ENCODE data around the gene NECTIN3. TPM values are rescaled to one million over a fixed set of nuclear protein-coding genes. Genes with fewer than 3 reads are reported as not detected.
A peak's percentile ranks its signal among the peaks of the same experiment; 100 is the strongest.

Gene NECTIN3
- total RNA-seq, 1 experiment from 2014 or later, result 75.8 TPM

DNA sequence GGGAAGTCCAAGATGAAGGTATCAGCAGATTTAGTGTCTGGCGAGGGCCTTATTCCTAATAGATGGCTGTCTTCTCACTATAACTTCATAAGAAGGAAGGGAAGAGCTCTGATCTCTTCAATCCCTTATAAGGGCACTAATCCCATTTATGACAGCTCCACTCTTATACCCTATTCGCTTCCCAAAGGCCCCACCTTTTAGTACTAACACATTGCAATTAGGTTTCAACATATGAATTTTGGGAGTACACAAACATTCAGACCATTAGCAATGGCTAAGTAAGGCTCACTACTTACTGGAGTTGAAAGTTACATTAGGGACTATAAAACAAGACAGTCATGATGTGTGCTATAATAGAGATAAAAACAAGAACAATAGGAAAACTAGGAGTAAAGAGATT, 118.9 kb downstream of the NECTIN3 start:
- H3K27me3 ChIP-seq (replicated peaks; ENCODE audit: control insufficient read depth, insufficient read depth, low read length), result no peaks in the 10 kb centered on the region
- ChIA-PET POLR2A (no interaction called here), CTCF (no interaction called here)
- no peak for DNase-seq
- no peaks in the 10 kb centered on the region for H3K4me1 ChIP-seq
- H3K9me3 ChIP-seq, result no peaks in the 10 kb centered on the region
- intact Hi-C loops (cut with micrococcal nuclease; ENCODE audit: unreplicated experiment), result no loop called here
- H3K4me3 ChIP-seq (ENCODE audit: low read depth, low read length), result no peak overlapping the region
- H3K27ac Mint-ChIP-seq (ENCODE audit: unreplicated experiment), result no peak overlapping the region
- no peak overlapping the region for H3K4me3 Mint-ChIP-seq (ENCODE audit: unreplicated experiment)
- TF ChIP-seq, protein P1, sequence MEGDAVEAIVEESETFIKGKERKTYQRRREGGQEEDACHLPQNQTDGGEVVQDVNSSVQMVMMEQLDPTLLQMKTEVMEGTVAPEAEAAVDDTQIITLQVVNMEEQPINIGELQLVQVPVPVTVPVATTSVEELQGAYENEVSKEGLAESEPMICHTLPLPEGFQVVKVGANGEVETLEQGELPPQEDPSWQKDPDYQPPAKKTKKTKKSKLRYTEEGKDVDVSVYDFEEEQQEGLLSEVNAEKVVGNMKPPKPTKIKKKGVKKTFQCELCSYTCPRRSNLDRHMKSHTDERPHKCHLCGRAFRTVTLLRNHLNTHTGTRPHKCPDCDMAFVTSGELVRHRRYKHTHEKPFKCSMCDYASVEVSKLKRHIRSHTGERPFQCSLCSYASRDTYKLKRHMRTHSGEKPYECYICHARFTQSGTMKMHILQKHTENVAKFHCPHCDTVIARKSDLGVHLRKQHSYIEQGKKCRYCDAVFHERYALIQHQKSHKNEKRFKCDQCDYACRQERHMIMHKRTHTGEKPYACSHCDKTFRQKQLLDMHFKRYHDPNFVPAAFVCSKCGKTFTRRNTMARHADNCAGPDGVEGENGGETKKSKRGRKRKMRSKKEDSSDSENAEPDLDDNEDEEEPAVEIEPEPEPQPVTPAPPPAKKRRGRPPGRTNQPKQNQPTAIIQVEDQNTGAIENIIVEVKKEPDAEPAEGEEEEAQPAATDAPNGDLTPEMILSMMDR (IDR thresholded peaks at IDR 0.05; ENCODE audit: insufficient read depth in 1 of 2, low read depth in 1 of 2, low read length in 1 of 2, severe bottlenecking in 1 of 2, unreplicated experiment in 1 of 2), result no peak
- no peaks in the 10 kb centered on the region for H3K27me3 Mint-ChIP-seq (ENCODE audit: insufficient read depth, unreplicated experiment)
- BruUV-seq (replicated peaks), result no TSS peak
- peaks cover 9% of the 10 kb centered on the region for H3K4me1 Mint-ChIP-seq (ENCODE audit: low read depth, unreplicated experiment)
- no peaks in the 10 kb centered on the region for H3K36me3 ChIP-seq (ENCODE audit: control insufficient read depth, insufficient read depth, low read length)
- H3K9me3 Mint-ChIP-seq (ENCODE audit: unreplicated experiment), result no peaks in the 10 kb centered on the region
- peaks cover 18% of the 10 kb centered on the region for H3K36me3 Mint-ChIP-seq (ENCODE audit: insufficient read depth, unreplicated experiment)

DNA sequence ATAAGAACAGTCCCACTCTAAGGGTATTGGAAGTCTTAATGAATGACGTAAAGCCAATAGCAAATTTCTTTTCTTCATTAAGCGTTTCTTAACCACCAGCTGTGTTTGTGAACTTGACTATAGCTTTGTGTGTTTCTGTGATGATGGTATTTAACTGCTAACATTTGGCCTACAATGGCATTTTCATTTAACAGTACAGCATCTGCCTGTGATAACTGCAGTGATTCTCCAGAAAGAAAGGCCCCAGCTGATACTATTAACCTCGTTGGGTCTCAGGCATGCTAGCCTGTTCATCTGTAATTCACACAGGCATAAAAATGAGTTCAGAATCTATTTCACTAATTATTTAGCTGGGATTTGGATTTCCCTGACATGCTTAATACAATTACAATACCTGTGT, 121.9 kb downstream of the NECTIN3 start:
- TF ChIP-seq, protein P1 (IDR thresholded peaks at IDR 0.05; ENCODE audit: insufficient read depth in 1 of 2, low read depth in 1 of 2, low read length in 1 of 2, severe bottlenecking in 1 of 2, unreplicated experiment in 1 of 2), result no peak
- H3K36me3 Mint-ChIP-seq (ENCODE audit: insufficient read depth, unreplicated experiment), result peaks cover 7% of the 10 kb centered on the region
- CTCF ChIA-PET, result no interaction called here

DNA sequence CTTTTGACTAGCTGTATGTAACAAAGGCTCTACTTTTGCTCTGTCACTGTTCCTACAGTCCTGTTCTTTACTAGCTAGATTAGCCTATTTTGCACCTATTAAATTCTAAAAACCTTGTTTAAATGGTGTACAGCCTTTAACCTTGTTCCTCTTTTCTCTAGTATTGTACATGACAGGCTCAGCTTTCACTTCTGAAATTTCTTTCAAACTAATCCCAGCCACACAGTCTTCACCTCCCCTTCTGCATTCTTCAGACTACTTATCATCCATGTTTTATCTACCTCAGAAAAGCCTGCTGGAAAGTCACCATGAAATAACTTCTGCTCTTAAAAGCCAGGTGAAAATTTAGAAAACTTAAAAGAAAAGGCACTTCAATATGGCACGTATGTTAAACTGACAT, 122.4 kb downstream of the NECTIN3 start:
- peak overlapping the region; percentile 40 for H3K27ac Mint-ChIP-seq (ENCODE audit: unreplicated experiment)
- BruUV-seq (replicated peaks), result no TSS peak
- intact Hi-C loops (cut with micrococcal nuclease; ENCODE audit: unreplicated experiment), result no loop called here
- no peak for DNase-seq
- no peak overlapping the region for H3K4me3 ChIP-seq (ENCODE audit: low read depth, low read length)
- no peaks in the 10 kb centered on the region for H3K9me3 ChIP-seq
- TF ChIP-seq, protein P1 (IDR thresholded peaks at IDR 0.05; ENCODE audit: insufficient read depth in 1 of 2, low read depth in 1 of 2, low read length in 1 of 2, severe bottlenecking in 1 of 2, unreplicated experiment in 1 of 2), result no peak
- H3K9me3 Mint-ChIP-seq (ENCODE audit: unreplicated experiment), result no peaks in the 10 kb centered on the region
- H3K27me3 ChIP-seq (replicated peaks; ENCODE audit: control insufficient read depth, insufficient read depth, low read length), result no peaks in the 10 kb centered on the region
- POLR2A ChIA-PET, result no interaction called here
- no peaks in the 10 kb centered on the region for H3K36me3 ChIP-seq (ENCODE audit: control insufficient read depth, insufficient read depth, low read length)
- H3K4me3 Mint-ChIP-seq (ENCODE audit: unreplicated experiment), result no peak overlapping the region
- H3K4me1 ChIP-seq, result no peaks in the 10 kb centered on the region
- H3K27me3 Mint-ChIP-seq (ENCODE audit: insufficient read depth, unreplicated experiment), result no peaks in the 10 kb centered on the region
- H3K4me1 Mint-ChIP-seq (ENCODE audit: low read depth, unreplicated experiment), result peaks cover 9% of the 10 kb centered on the region
- H3K36me3 Mint-ChIP-seq (ENCODE audit: insufficient read depth, unreplicated experiment), result peaks cover 10% of the 10 kb centered on the region
- CTCF ChIA-PET, result no interaction called here

More for the DNA sequence above, 121.9 kb downstream of the NECTIN3 start:
- Mint-ChIP-seq H3K4me1 (ENCODE audit: low read depth, unreplicated experiment) (peaks cover 9% of the 10 kb centered on the region), H3K27ac (ENCODE audit: unreplicated experiment) (no peak overlapping the region), H3K27me3 (ENCODE audit: insufficient read depth, unreplicated experiment) (no peaks in the 10 kb centered on the region), H3K4me3 (ENCODE audit: unreplicated experiment) (no peak overlapping the region), H3K9me3 (ENCODE audit: unreplicated experiment) (no peaks in the 10 kb centered on the region)
- no peak overlapping the region for H3K4me3 ChIP-seq (ENCODE audit: low read depth, low read length)
- no peaks in the 10 kb centered on the region for H3K4me1 ChIP-seq
- H3K27me3 ChIP-seq (replicated peaks; ENCODE audit: control insufficient read depth, insufficient read depth, low read length), result no peaks in the 10 kb centered on the region
- H3K36me3 ChIP-seq (ENCODE audit: control insufficient read depth, insufficient read depth, low read length), result no peaks in the 10 kb centered on the region
- no TSS peak for BruUV-seq (replicated peaks)
- intact Hi-C loops (cut with micrococcal nuclease; ENCODE audit: unreplicated experiment), result no loop called here
- DNase-seq, result no peak
- no peaks in the 10 kb centered on the region for H3K9me3 ChIP-seq
- POLR2A ChIA-PET, result no interaction called here

Data from Caco-2 (cell line).